ENCODE results near the gene ADAMTSL5.

Gene ADAMTSL5

GRCh38 chr19:1466461-1467214 lies 46.2 kb downstream of the ADAMTSL5 start:
- H3K9me3 ChIP-seq = no peaks in the 10 kb centered on the region
- H3K27ac ChIP-seq = no peak overlapping the region
- H3K4me3 ChIP-seq = no peak overlapping the region
- no peak for DNase-seq
- intact Hi-C loops (cut with DNase I; ENCODE audit: low total_unique reads) = no loop called here
- TF ChIP-seq CTCF (IDR thresholded peaks at IDR 0.05) = no peak
- no peaks in the 10 kb centered on the region for H3K36me3 ChIP-seq
- H3K4me1 ChIP-seq = peaks cover 10 to 65% (median 61%) of the 10 kb centered on the region in 4 donors
- peaks cover 18 to 68% of the 10 kb centered on the region in 2 donors for H3K27me3 ChIP-seq

- no peaks in the 10 kb centered on the region for H3K9me3 ChIP-seq
- no peak overlapping the region for H3K27ac ChIP-seq
- peaks cover 12 to 62% of the 10 kb centered on the region in 2 donors for H3K27me3 ChIP-seq
- peaks cover 1 to 4% (median 3%) of the 10 kb centered on the region in 3 donors for H3K36me3 ChIP-seq
- TF ChIP-seq CTCF (IDR thresholded peaks at IDR 0.05) = no peak
- no peak for DNase-seq
- H3K4me3 ChIP-seq = no peak overlapping the region
- peaks cover 8 to 59% (median 55%) of the 10 kb centered on the region in 4 donors for H3K4me1 ChIP-seq
- intact Hi-C loops (cut with DNase I; ENCODE audit: low total_unique reads) = no loop called here
These were observed 46.8 kb downstream of the ADAMTSL5 start for GRCh38 chr19:1466018-1466460.

GRCh38 chr19:1465191-1466016 lies 47.4 kb downstream of the ADAMTSL5 start:
- H3K4me3 ChIP-seq = no peak overlapping the region
- H3K4me1 ChIP-seq = peaks cover 2 to 53% (median 49%) of the 10 kb centered on the region in 4 donors
- peaks cover 8 to 10% (median 10%) of the 10 kb centered on the region in 3 donors for H3K36me3 ChIP-seq
- peaks cover 5 to 55% of the 10 kb centered on the region in 2 donors for H3K27me3 ChIP-seq
- H3K9me3 ChIP-seq = no peaks in the 10 kb centered on the region
- TF ChIP-seq CTCF (IDR thresholded peaks at IDR 0.05) = peak; percentile 24 to 37
- intact Hi-C loops (cut with DNase I; ENCODE audit: low total_unique reads) = no loop called here
- no peak overlapping the region for H3K27ac ChIP-seq
- no peak for DNase-seq

DNA sequence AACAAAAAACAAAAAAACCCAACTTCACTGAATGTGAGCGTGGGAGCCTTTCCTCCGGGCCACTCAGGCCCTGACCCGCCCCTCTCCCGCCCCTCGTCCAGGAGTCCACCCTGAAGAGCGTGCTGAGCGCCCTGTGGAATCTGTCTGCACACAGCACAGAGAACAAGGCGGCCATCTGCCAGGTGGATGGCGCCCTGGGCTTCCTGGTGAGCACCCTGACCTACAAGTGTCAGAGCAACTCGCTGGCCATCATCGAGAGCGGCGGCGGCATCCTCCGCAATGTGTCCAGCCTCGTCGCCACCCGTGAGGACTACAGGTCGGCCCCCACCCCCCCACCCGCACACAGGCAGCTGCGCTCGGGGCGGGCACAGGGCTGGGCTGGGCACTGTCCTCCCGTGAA lies 51.0 kb downstream of the ADAMTSL5 start:
- H3K4me1 ChIP-seq = peaks cover 0 to 23% (median 16%) of the 10 kb centered on the region in 4 donors
- intact Hi-C loops (cut with DNase I; ENCODE audit: low total_unique reads) = no loop called here
- H3K9me3 ChIP-seq = no peaks in the 10 kb centered on the region
- TF ChIP-seq CTCF (IDR thresholded peaks at IDR 0.05) = no peak
- peaks cover 9 to 16% (median 10%) of the 10 kb centered on the region in 3 donors for H3K36me3 ChIP-seq
- no peak overlapping the region for H3K4me3 ChIP-seq
- no peak for DNase-seq
- peaks cover 0 to 45% of the 10 kb centered on the region in 2 donors for H3K27me3 ChIP-seq
- H3K27ac ChIP-seq = no peak overlapping the region

GRCh38 chr19:1460033-1460995 lies 52.5 kb downstream of the ADAMTSL5 start:
- peaks cover 9 to 16% (median 10%) of the 10 kb centered on the region in 3 donors for H3K36me3 ChIP-seq
- no peak overlapping the region for H3K4me3 ChIP-seq
- intact Hi-C loops (cut with DNase I; ENCODE audit: low total_unique reads) = no loop called here
- DNase-seq = no peak
- H3K27ac ChIP-seq = no peak overlapping the region
- peaks cover 0 to 23% (median 7%) of the 10 kb centered on the region in 4 donors for H3K4me1 ChIP-seq
- no peaks in the 10 kb centered on the region for H3K9me3 ChIP-seq
- no peak for TF ChIP-seq CTCF (IDR thresholded peaks at IDR 0.05)
- peaks cover 0 to 45% of the 10 kb centered on the region in 2 donors for H3K27me3 ChIP-seq
